HepG2 (cell line): ENCODE results near the gene C6orf58. TPM values are rescaled to one million over a fixed set of nuclear protein-coding genes. Genes with fewer than 3 reads are reported as not detected.

Experiments used
- CCAR2 ChIP-seq: fragments of 200-400 bp; formaldehyde crosslinking; optimal IDR thresholded peaks from 2 replicates; pipeline ENCODE3; 2018; ENCODE audit warnings: low read depth, mild to moderate bottlenecking, low read length, moderate library complexity
- MBD4 ChIP-seq: IDR thresholded peaks from 2 replicates; pipeline ENCODE4 v1.6.1; 2012; ENCODE audit warnings: low read length, inconsistent platforms, borderline replicate concordance
- RFX5 ChIP-seq: IDR thresholded peaks from 2 replicates; pipeline ENCODE4 v1.6.1; 2011; ENCODE audit warnings: low read depth, low read length, improper control_type of control experiment
- ZNF878 ChIP-seq: sonication (generic); formaldehyde crosslinking; IDR thresholded peaks from 2 replicates; pipeline ENCODE4 v1.8.1; 2023; ENCODE audit warnings: mild to moderate bottlenecking, missing genetic modification reagents, moderate library complexity
- polyA plus RNA-seq, 8 experiments: library from polyadenylated mRNA; depleted of rRNA in 3 of 8; stranded (reverse) in 7 of 8; unstranded in 1 of 8; fragments of >200 nt; fragmentation: Illumina TruSeq in 4 of 8; extraction: Trizol in 4 of 8; gene quantifications; 2 replicates each; pipeline versions ENCODE4 v1.2.1 to v1.2.3, GENCODE V29; 2011 to 2016; ENCODE audit warnings: low read depth in 4 of 8, missing spikeins in 1 of 8, mixed read lengths in 1 of 8; ENCODE audit not compliant: insufficient read depth in 1 of 8
- total RNA-seq, 5 experiments: library from RNA; depleted of rRNA; stranded (reverse); fragments of >200 nt; fragmentation: Illumina TruSeq; extraction: Trizol; gene quantifications; 2 replicates each; pipeline ENCODE4 v1.2.3, GENCODE V29; 2016; ENCODE audit warnings: low read depth in 1 of 5
- TF ChIP-seq, protein P1 (sequence below): sonication (generic); formaldehyde crosslinking; IDR thresholded peaks from 2 replicates; pipeline ENCODE4 v1.5.0; 2020; ENCODE audit warnings: mild to moderate bottlenecking, missing genetic modification reagents, borderline replicate concordance
- TF ChIP-seq, protein P2 (sequence below): sonication (generic); formaldehyde crosslinking; IDR thresholded peaks from 2 replicates; pipeline ENCODE4 v1.4.0; 2020; ENCODE audit warnings: mild to moderate bottlenecking, low read depth, missing genetic modification reagents

Gene C6orf58
- total and polyA plus RNA-seq, 2 of the 13 experiments (the other 11 are each of a cell fraction or from before 2014, with no cell fraction given) = not detected

DNA sequence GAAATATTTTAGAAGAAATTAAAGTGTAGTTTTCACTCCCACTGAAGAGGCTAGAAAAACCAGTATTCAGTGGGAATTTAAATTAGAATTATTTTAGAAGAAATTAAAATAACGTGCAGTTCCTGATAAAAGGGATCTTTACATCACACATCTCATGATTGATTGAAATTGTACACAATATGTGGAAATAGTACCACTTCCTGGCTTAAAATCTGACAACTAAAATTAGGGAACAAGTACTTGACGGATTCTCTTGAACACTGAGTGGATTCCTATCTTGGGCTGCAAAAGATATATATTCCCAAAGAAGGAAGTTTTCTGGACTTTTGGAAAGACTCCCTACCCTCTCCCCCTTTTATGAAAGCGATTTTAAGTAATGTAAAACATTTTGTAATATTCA, 43.2 kb upstream of the C6orf58 start (continued):
- TF ChIP-seq, protein P1, sequence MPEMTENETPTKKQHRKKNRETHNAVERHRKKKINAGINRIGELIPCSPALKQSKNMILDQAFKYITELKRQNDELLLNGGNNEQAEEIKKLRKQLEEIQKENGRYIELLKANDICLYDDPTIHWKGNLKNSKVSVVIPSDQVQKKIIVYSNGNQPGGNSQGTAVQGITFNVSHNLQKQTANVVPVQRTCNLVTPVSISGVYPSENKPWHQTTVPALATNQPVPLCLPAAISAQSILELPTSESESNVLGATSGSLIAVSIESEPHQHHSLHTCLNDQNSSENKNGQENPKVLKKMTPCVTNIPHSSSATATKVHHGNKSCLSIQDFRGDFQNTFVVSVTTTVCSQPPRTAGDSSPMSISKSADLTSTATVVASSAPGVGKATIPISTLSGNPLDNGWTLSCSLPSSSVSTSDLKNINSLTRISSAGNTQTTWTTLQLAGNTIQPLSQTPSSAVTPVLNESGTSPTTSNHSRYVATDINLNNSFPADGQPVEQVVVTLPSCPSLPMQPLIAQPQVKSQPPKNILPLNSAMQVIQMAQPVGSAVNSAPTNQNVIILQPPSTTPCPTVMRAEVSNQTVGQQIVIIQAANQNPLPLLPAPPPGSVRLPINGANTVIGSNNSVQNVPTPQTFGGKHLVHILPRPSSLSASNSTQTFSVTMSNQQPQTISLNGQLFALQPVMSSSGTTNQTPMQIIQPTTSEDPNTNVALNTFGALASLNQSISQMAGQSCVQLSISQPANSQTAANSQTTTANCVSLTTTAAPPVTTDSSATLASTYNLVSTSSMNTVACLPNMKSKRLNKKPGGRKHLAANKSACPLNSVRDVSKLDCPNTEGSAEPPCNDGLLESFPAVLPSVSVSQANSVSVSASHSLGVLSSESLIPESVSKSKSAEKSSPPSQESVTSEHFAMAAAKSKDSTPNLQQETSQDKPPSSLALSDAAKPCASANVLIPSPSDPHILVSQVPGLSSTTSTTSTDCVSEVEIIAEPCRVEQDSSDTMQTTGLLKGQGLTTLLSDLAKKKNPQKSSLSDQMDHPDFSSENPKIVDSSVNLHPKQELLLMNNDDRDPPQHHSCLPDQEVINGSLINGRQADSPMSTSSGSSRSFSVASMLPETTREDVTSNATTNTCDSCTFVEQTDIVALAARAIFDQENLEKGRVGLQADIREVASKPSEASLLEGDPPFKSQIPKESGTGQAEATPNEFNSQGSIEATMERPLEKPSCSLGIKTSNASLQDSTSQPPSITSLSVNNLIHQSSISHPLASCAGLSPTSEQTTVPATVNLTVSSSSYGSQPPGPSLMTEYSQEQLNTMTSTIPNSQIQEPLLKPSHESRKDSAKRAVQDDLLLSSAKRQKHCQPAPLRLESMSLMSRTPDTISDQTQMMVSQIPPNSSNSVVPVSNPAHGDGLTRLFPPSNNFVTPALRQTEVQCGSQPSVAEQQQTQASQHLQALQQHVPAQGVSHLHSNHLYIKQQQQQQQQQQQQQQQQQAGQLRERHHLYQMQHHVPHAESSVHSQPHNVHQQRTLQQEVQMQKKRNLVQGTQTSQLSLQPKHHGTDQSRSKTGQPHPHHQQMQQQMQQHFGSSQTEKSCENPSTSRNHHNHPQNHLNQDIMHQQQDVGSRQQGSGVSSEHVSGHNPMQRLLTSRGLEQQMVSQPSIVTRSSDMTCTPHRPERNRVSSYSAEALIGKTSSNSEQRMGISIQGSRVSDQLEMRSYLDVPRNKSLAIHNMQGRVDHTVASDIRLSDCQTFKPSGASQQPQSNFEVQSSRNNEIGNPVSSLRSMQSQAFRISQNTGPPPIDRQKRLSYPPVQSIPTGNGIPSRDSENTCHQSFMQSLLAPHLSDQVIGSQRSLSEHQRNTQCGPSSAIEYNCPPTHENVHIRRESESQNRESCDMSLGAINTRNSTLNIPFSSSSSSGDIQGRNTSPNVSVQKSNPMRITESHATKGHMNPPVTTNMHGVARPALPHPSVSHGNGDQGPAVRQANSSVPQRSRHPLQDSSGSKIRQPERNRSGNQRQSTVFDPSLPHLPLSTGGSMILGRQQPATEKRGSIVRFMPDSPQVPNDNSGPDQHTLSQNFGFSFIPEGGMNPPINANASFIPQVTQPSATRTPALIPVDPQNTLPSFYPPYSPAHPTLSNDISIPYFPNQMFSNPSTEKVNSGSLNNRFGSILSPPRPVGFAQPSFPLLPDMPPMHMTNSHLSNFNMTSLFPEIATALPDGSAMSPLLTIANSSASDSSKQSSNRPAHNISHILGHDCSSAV (CRISPR knock-in tag) = no peak
- TF ChIP-seq CCAR2 (no peak), RFX5 (no peak), ZNF878 (CRISPR knock-in tag) (no peak), MBD4 (no peak)
- TF ChIP-seq, protein P2, sequence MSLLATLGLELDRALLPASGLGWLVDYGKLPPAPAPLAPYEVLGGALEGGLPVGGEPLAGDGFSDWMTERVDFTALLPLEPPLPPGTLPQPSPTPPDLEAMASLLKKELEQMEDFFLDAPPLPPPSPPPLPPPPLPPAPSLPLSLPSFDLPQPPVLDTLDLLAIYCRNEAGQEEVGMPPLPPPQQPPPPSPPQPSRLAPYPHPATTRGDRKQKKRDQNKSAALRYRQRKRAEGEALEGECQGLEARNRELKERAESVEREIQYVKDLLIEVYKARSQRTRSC = no peak
